Stimulated activated CD8-positive, alpha-beta memory T cell treated with anti-CD3 and anti-CD28 coated beads, Interleukin-12 subunit alpha, Interleukin-12 subunit beta, amount 100 ng/mL, for 24 hours (primary cell): ENCODE data around the gene ERC1.

Source experiments
- DNase-seq: peaks from one replicate; pipeline ENCODE4 v3.0.0-alpha.2; 2020; ENCODE audit errors: extremely low read depth

The ERC1 gene

GRCh38 chr12:1532375-1533165, 541.5 kb downstream of the ERC1 start:
- DNase-seq: no peak

DNA sequence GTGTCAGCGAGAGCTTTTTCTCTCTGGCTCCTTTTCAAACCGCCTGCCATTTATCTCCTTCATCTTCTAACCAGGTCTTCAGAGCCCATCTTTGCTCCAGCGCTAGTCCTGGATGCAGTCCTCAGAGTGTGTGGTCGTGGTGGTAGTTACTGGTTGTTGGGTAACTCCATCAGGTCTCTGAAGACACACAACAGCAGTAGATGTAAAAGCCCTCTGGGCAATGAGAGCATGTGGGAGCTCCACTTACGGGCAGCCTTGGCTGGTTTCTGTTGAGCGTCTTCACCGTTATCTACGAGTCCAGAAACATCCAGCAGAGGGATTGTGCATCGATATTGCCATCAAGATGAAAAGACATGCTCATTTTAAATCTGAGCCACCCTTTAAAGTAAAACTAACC, 542.2 kb downstream of the ERC1 start:
- DNase-seq: no peak

- DNase-seq: no peak
These were observed 542.7 kb downstream of the ERC1 start for GRCh38 chr12:1533602-1534304.

DNA sequence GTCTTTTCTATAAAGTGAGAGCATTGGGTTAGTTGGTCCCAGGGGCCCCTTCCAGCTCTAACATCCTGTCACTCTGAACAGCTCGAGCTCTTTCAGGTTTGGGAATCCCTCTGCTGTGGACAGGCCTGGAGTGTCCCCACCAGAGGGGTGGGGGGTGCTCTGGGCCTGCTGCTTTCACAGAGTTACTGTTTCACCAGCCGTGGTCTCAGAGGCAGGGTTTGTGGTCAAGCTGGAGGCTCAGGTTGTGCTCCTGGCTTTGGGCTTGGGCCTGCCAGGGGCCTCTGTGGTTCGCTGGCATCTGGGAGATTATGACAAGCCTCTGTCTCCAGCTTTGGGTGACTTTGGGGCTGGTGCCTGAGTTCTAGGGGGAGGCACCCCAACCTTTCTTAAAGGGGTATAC, 543.7 kb downstream of the ERC1 start:
- DNase-seq: no peak

DNA sequence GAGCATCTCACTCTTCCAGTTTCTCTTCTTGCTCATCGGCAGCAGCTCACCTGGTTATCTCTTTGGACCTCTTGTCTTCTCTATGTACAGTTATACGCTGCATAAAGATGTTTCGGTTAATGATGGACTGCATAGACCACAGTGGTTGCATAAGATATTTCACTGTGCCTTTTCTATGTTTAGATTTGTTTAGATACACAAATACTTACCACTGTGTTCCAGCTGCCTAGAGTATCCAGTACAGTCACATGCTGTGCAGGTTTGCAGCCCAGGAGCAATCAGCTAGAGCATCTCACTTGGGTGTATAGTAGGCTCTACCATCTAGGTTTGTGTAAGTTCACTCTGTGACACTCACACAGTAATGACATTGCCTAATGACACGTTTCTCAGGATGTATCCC, 545.8 kb downstream of the ERC1 start:
- DNase-seq: no peak

- DNase-seq: no peak
These were observed 548.1 kb downstream of the ERC1 start for GRCh38 chr12:1539135-1539534.

DNA sequence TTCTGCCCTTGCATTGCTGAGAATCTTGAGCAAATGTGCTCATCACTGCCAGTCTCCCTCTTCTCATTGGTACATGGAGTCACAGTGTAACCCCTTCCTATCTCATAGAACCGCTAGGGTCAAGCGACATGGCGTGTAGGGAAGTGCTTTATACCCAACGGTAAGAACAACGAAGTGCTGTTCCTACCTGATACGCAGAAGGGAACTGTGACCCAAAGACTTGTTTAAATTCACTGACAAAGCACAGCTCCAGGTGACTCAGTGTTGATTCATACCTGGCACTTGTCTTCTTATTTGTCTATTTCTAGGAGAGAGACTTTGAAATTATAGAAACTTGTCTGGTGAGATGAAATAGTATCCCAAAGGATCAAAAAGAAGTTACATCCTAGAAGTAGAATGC, 549.7 kb downstream of the ERC1 start:
- DNase-seq: no peak

GRCh38 chr12:1542599-1542998, 551.6 kb downstream of the ERC1 start:
- DNase-seq: no peak

- DNase-seq: no peak
These were observed 554.1 kb downstream of the ERC1 start for GRCh38 chr12:1544996-1545700.
